Panc1 (cell line): ENCODE measurements around the gene IL1A.

Source experiments
- POLR2AphosphoS5 ChIP-seq: IDR thresholded peaks from 2 replicates; pipeline ENCODE4 v1.6.1; 2012; ENCODE audit warnings: mild to moderate bottlenecking, low read depth, low read length, moderate library complexity
- TCF7L2 ChIP-seq: IDR thresholded peaks from 2 replicates; pipeline ENCODE4 v1.6.1; 2011; ENCODE audit warnings: mild to moderate bottlenecking, low read depth, low read length, inconsistent platforms
- TF ChIP-seq, protein P1 (sequence below): fragments of 450-650 bp; IDR thresholded peaks from 2 replicates; pipeline ENCODE4 v1.5.1; 2017; ENCODE audit warnings: mild to moderate bottlenecking

DNA sequence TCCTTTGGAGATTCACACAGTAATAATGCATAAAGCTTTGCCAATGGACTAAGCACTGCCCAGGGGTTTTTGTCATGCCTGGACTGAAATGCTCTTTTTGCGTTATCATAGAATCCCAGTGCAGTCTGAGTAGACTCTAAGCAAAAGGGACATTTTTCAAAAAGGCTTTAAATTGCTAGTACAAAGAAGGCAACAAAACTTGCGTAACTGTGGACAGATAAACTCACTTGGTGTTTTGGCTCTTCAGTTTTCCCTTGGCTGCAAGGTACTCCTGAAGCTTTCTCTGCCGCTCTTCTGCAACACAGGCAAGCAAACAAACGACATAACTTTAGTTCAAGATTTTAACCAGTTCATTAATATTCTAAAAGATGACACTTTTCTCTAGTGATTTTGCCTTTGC is 22.0 kb downstream of the IL1A start:
- TF ChIP-seq, protein P1, sequence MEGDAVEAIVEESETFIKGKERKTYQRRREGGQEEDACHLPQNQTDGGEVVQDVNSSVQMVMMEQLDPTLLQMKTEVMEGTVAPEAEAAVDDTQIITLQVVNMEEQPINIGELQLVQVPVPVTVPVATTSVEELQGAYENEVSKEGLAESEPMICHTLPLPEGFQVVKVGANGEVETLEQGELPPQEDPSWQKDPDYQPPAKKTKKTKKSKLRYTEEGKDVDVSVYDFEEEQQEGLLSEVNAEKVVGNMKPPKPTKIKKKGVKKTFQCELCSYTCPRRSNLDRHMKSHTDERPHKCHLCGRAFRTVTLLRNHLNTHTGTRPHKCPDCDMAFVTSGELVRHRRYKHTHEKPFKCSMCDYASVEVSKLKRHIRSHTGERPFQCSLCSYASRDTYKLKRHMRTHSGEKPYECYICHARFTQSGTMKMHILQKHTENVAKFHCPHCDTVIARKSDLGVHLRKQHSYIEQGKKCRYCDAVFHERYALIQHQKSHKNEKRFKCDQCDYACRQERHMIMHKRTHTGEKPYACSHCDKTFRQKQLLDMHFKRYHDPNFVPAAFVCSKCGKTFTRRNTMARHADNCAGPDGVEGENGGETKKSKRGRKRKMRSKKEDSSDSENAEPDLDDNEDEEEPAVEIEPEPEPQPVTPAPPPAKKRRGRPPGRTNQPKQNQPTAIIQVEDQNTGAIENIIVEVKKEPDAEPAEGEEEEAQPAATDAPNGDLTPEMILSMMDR: no peak
- TF ChIP-seq POLR2AphosphoS5: no peak
- TF ChIP-seq TCF7L2: no peak
